Measurements from ENCODE around the gene GRIA1. TPM values are rescaled to one million over a fixed set of nuclear protein-coding genes. Genes with fewer than 3 reads are reported as not detected.

Gene GRIA1
- total and polyA plus RNA-seq, 10 of the 15 experiments (the other 5 are each of a cell fraction or from before 2014, with no cell fraction given) = 0.04 to 0.18 (median 0.04) TPM; not detected in 7

DNA sequence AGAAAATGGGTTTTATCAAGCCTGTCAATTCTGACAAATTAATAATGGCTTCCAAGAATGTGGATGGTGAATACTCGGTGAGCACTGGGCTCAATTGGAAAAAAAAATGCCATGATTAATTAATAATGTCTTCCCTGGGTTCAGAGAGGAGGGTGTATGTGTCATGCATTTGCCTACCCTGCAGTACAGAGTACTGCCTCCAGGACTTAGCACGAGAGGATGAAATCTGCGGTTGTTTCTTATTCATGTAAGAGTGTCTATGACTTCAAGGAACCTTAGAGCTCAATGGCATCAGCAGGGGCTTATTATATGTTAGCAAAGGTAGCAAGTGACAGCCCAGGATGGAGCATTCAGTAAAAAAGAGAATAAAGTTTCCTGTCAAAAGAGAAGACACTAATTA, 132.7 kb downstream of the GRIA1 start (continued):
- TF ChIP-seq, protein P1, sequence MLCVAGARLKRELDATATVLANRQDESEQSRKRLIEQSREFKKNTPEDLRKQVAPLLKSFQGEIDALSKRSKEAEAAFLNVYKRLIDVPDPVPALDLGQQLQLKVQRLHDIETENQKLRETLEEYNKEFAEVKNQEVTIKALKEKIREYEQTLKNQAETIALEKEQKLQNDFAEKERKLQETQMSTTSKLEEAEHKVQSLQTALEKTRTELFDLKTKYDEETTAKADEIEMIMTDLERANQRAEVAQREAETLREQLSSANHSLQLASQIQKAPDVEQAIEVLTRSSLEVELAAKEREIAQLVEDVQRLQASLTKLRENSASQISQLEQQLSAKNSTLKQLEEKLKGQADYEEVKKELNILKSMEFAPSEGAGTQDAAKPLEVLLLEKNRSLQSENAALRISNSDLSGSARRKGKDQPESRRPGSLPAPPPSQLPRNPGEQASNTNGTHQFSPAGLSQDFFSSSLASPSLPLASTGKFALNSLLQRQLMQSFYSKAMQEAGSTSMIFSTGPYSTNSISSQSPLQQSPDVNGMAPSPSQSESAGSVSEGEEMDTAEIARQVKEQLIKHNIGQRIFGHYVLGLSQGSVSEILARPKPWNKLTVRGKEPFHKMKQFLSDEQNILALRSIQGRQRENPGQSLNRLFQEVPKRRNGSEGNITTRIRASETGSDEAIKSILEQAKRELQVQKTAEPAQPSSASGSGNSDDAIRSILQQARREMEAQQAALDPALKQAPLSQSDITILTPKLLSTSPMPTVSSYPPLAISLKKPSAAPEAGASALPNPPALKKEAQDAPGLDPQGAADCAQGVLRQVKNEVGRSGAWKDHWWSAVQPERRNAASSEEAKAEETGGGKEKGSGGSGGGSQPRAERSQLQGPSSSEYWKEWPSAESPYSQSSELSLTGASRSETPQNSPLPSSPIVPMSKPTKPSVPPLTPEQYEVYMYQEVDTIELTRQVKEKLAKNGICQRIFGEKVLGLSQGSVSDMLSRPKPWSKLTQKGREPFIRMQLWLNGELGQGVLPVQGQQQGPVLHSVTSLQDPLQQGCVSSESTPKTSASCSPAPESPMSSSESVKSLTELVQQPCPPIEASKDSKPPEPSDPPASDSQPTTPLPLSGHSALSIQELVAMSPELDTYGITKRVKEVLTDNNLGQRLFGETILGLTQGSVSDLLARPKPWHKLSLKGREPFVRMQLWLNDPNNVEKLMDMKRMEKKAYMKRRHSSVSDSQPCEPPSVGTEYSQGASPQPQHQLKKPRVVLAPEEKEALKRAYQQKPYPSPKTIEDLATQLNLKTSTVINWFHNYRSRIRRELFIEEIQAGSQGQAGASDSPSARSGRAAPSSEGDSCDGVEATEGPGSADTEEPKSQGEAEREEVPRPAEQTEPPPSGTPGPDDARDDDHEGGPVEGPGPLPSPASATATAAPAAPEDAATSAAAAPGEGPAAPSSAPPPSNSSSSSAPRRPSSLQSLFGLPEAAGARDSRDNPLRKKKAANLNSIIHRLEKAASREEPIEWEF (IDR thresholded peaks at IDR 0.05; ENCODE audit: insufficient replicate concordance, low read depth, low read length) = no peak
- TF ChIP-seq HCFC1 (IDR thresholded peaks at IDR 0.05; ENCODE audit: low read length) (no peak), ZBED1 (IDR thresholded peaks at IDR 0.05; ENCODE audit: borderline replicate concordance) (no peak), SMAD1 (IDR thresholded peaks at IDR 0.05; ENCODE audit: low read depth, partially characterized antibody) (no peak), FOXM1 (IDR thresholded peaks at IDR 0.05; ENCODE audit: low read depth, low read length) (no peak), KLF5 (IDR thresholded peaks at IDR 0.05; ENCODE audit: partially characterized antibody) (no peak), CREB1 (IDR thresholded peaks at IDR 0.05; ENCODE audit: low read depth) (no peak)

DNA sequence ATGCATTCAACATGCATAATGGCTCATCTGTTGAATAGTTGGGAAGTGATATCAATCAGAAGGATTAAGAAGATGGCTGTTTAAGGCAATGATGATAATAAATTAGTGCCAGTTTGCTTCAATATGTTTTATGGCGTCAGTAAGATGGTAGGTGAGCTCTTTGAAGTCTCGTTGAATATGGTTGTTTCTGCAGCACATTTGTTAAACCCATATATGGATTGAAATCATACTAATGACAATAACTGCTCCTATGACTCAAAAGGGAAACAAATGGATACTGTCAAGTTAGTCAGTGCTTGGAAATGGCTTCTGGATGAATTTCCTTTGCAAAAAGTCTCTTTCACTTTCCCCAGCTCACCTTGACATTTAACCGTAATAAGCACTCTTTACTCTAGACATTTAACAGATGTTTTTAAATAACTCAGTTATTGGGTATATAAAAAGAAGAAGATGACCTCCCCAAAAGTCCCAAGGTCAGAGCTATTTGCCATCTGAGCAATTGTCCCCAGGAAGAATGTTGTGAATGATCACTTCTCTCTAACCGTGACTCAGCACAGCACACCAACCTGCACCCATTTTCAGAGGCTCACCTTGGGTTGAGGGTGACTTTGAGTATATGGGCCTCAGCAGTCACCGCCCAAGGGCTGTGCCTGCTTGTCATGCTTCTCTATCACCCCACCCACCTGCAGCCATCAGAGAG, 133.4 kb downstream of the GRIA1 start:
- no peaks in the 10 kb centered on the region for H3K27me3 ChIP-seq (replicated peaks in 1 of 2; ENCODE audit: control insufficient read depth in 2 of 2, insufficient read depth in 2 of 2, low read length in 1 of 2)
- no peak overlapping the region for H3K27ac ChIP-seq (ENCODE audit: control insufficient read depth, insufficient read depth)
- no peak overlapping the region for H3K4me3 ChIP-seq
- BruUV-seq (replicated peaks) = no TSS peak
- H3K4me1 ChIP-seq (ENCODE audit: control insufficient read depth, insufficient read depth, low read length) = no peaks in the 10 kb centered on the region
- H3K4me2 ChIP-seq (ENCODE audit: control insufficient read depth, insufficient read depth) = no peak overlapping the region
- SMC1A ChIA-PET (ENCODE audit: uncharacterized antibody, unreplicated experiment) = no interaction called here
- whole genome bisulfite sequencing (ENCODE audit: insufficient coverage, insufficient replicate concordance, low lambda C conversion rate, missing lambda C conversion rate) = 60% methylated on average over 5 of the region's 5 CpGs
- H2AFZ ChIP-seq (ENCODE audit: control insufficient read depth, low read depth, low read length) = no peak overlapping the region
- FAIRE-seq (no peak), ATAC-seq (no peak), DNase-seq (ENCODE audit: low read depth, low spot score) (no peak)
- CTCF ChIA-PET = no interaction called here
- H3K9ac ChIP-seq (ENCODE audit: control insufficient read depth, insufficient read depth, low read length) = no peak overlapping the region
- no peaks in the 10 kb centered on the region for H3K79me2 ChIP-seq (ENCODE audit: control insufficient read depth, insufficient read depth, low read length)
- H3K36me3 ChIP-seq (ENCODE audit: control insufficient read depth in 2 of 2, insufficient read depth in 2 of 2, low read length in 1 of 2) = no peaks in the 10 kb centered on the region
- no peaks in the 10 kb centered on the region for H3K9me3 ChIP-seq (replicated peaks; ENCODE audit: control insufficient read depth, insufficient read depth, low read length)
- in situ Hi-C loops (cut with MboI) (no loop called here), intact Hi-C loops (cut with micrococcal nuclease; ENCODE audit: unreplicated experiment) (no loop called here)
- H4K20me1 ChIP-seq (ENCODE audit: control insufficient read depth, insufficient read depth) = no peaks in the 10 kb centered on the region
- POLR2A ChIA-PET = interaction anchor here (0.6 kb wide), 1 partner anchor 124 kb away, joined by 4 read pairs; no protein-coding TSS in a partner anchor
- RAD21 ChIA-PET (ENCODE audit: unreplicated experiment) = no interaction called here
- TF ChIP-seq HDGF (IDR thresholded peaks at IDR 0.05) = no peak
- no peak for TF ChIP-seq SMAD1 (IDR thresholded peaks at IDR 0.05; ENCODE audit: low read depth, partially characterized antibody)
- no peak for TF ChIP-seq ZNF24 (IDR thresholded peaks at IDR 0.05)
- TF ChIP-seq, protein P2, sequence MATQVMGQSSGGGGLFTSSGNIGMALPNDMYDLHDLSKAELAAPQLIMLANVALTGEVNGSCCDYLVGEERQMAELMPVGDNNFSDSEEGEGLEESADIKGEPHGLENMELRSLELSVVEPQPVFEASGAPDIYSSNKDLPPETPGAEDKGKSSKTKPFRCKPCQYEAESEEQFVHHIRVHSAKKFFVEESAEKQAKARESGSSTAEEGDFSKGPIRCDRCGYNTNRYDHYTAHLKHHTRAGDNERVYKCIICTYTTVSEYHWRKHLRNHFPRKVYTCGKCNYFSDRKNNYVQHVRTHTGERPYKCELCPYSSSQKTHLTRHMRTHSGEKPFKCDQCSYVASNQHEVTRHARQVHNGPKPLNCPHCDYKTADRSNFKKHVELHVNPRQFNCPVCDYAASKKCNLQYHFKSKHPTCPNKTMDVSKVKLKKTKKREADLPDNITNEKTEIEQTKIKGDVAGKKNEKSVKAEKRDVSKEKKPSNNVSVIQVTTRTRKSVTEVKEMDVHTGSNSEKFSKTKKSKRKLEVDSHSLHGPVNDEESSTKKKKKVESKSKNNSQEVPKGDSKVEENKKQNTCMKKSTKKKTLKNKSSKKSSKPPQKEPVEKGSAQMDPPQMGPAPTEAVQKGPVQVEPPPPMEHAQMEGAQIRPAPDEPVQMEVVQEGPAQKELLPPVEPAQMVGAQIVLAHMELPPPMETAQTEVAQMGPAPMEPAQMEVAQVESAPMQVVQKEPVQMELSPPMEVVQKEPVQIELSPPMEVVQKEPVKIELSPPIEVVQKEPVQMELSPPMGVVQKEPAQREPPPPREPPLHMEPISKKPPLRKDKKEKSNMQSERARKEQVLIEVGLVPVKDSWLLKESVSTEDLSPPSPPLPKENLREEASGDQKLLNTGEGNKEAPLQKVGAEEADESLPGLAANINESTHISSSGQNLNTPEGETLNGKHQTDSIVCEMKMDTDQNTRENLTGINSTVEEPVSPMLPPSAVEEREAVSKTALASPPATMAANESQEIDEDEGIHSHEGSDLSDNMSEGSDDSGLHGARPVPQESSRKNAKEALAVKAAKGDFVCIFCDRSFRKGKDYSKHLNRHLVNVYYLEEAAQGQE (IDR thresholded peaks at IDR 0.05; ENCODE audit: low read depth, low read length) = no peak
- no peak for TF ChIP-seq FOXM1 (IDR thresholded peaks at IDR 0.05; ENCODE audit: low read depth, low read length)
- no peak for TF ChIP-seq RUNX3 (IDR thresholded peaks at IDR 0.05; ENCODE audit: low read length)
- TF ChIP-seq TARDBP (IDR thresholded peaks at IDR 0.05; ENCODE audit: borderline replicate concordance) = no peak
- TF ChIP-seq, protein P3, sequence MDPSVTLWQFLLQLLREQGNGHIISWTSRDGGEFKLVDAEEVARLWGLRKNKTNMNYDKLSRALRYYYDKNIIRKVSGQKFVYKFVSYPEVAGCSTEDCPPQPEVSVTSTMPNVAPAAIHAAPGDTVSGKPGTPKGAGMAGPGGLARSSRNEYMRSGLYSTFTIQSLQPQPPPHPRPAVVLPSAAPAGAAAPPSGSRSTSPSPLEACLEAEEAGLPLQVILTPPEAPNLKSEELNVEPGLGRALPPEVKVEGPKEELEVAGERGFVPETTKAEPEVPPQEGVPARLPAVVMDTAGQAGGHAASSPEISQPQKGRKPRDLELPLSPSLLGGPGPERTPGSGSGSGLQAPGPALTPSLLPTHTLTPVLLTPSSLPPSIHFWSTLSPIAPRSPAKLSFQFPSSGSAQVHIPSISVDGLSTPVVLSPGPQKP (IDR thresholded peaks at IDR 0.05; ENCODE audit: low read depth, low read length) = no peak
- no peak for TF ChIP-seq BRCA1 (IDR thresholded peaks at IDR 0.05; ENCODE audit: low read depth, low read length)

Data from GM12878 (cell line).